Activated CD4-positive, alpha-beta T cell treated with anti-CD3 and anti-CD28 coated beads, Interleukin-2, amount 50 U/mL, for 48 hours (primary cell): ENCODE measurements around the gene COL25A1.

Experiments
- DNase-seq, 2 experiments: peaks; one replicate each; pipeline ENCODE4 v3.0.0-alpha.2; 2020

The COL25A1 gene

DNA sequence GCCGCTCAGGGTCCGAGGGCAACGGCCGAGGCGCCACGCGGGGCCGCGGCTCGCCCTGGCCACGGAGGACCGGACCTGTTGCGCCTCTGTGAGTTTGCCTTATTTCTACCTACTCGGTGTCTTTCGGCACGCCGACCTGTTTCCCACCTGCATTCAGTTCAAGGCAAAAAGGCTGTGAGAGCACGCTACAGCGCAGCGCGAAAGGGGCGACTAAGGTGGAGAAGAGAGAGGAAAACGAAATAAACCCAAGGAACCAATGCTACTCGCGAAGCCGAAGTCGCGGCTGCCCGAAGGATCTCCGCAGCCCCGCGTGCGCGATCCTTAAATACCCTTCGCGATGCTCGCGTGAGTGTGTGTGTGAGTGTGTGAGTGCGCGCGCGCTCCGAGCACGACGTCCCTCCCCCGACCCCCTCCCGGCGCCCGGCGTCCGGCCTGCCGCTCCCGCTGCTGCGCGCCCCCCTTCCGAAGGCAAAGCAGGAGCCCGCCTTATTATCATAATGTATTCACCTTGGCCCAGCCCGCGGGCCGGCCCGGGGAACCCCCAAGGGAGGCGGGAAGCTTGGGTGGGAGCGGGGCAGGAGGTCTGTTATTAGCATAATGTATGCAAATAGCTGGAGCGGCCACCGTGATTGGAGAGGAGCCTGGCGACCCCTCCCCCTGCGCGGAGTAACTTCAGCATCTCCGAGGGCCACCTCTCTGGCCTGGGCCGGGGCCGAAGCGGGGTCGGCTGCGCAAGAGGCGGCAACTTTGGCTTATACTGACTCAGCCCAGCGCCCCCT lies at the start of gene COL25A1:
Gene COL25A1, minus strand, starts transcription at position 298 of the 779 bp plus-strand sequence.
- DNase-seq, result peak; percentile 37 to 45

DNA sequence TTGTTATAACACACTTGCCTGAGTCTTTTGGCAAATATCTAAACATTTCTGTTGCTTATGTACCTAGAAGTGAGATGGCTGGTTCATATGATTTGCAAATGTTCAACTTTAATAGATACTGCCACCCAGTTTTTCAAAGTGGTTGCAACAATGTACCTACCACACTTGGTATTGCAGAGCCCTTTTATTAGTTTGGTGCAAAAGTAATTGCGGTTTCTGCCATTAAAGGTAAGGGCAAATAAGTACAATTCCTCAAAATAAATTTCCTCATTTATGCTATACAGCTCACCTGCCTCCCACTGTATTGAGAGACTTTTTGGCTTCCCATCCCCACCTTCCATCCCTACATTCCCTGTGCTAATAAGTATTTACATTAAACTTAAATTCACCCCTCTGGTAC lies 47.7 kb upstream of the COL25A1 start:
- DNase-seq, result no peak

GRCh38 chr4:109334129-109335105 lies 32.0 kb upstream of the COL25A1 start:
- no peak for DNase-seq

DNA sequence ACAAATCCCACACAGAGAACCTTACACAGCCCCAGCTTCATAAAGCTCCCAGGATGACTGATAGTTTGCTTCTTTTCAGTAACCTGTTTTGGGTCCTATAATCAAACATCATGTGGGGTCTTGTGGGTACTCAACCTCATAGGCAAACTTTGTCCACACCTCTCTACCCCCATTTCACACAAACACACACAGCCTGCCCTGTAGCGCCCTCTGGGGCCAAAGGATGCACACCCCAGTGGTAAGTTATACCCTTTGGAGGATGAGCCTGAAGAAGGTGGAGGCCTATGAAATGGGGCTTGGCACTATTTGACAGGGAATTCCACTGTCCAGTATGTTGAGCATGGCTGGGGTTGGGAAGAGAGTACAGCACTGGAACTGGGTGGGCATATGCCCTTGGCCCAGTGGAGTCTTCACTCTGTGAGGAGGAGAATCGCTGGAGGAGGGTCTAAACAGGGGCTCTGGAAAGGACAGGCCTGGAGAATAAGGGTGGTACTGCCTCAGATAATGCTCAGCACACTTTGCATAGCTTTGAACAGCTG lies 30.5 kb upstream of the COL25A1 start:
- DNase-seq, result peak; percentile 25 to 41

- DNase-seq, result no peak
These were observed 25.2 kb upstream of the COL25A1 start for GRCh38 chr4:109327641-109328040.

GRCh38 chr4:109325698-109326097 lies 23.2 kb upstream of the COL25A1 start:
- no peak for DNase-seq

DNA sequence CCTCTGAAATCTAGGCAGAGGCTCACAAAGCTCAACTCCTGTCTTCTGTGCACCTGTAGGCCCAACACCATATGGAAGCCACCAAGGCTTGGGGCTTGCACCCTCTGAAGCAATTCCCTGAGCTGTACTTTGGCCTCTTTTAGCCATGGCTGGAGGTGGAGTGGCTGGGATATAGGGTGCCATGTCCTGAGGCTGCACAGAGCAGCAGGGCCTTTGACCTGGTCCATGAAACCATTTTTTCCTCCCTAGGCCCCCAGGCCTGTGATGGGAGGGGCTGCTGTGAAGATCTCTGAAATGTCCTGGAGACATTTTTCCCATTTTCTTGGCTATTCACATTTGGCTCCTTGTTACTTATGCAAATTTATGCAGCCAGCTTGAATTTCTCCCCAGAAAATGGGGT lies 20.9 kb upstream of the COL25A1 start:
- no peak for DNase-seq

- DNase-seq, result no peak
These were observed 18.8 kb upstream of the COL25A1 start for GRCh38 chr4:109321232-109321631.

- DNase-seq, result no peak
These were observed 17.2 kb upstream of the COL25A1 start for GRCh38 chr4:109319684-109320083.

- DNase-seq, result no peak
These were observed 16.7 kb upstream of the COL25A1 start for GRCh38 chr4:109319156-109319555.

- DNase-seq, result no peak
These were observed 13.4 kb upstream of the COL25A1 start for GRCh38 chr4:109315818-109316217.

GRCh38 chr4:109315341-109315740 lies 12.9 kb upstream of the COL25A1 start:
- no peak for DNase-seq

DNA sequence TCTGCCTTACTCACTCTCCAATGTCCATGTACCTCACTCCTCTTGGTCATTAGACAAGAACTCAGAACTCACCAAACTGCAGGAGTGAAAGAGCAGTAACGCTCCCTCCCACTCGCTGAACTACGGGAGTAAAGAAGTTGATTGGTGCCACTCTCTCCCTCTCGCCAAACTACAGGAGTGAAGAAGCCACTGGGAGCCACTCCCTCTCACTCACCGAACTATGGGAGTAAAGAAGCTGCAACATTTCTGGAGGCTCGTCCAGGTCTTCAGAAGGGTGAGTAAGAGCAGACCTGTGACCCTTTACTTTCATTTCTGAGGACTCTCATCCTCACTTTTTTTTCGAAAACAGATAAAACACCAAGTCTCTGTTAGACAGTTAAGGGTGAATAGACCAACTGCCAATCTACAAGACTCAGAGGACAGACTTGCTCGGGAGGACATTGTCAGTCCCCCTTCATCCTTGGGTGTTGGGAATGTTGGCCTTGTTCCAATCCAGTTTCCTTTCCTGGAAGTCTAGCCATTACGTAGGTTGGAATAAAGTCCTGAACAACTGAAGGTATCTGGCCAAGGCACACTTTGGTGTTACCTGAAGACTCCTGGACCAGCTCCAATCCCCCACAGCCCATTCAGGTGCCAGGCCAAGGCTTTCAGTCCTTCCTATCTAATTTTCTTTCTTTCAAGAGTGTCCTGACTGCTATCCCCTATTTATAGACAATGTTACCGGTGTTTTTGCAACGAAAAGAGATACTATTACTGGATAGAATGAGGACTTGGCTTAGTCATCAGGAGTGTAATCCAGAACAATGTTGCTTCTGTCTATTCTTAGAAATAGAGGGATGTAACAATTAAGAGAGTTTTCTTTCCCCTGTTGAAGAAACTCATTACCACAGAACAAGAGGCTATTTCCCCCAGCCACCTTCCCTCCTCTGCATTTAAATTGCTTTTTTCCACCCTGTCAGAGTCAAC lies 11.0 kb upstream of the COL25A1 start:
- DNase-seq, result no peak

DNA sequence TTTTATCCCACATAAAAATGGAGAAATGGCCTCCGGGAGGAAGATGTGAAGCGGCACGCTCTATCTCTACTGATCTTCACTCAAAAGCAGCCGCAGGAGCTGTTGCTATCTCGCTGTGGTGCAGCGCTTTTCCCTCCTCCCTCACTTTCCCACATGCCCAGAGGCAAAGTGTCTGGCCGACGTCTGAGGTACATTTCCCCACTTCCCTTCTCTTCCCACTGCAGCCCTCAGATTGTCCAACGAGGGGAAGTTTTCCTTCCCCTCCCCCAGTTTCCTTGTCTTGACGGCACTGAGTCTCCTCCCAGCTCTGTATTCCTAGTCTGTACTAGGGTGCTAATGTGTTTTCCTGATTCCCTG lies 660 bp upstream of the COL25A1 start:
- DNase-seq, result peak in 1 of 2 experiments; percentile 5

DNA sequence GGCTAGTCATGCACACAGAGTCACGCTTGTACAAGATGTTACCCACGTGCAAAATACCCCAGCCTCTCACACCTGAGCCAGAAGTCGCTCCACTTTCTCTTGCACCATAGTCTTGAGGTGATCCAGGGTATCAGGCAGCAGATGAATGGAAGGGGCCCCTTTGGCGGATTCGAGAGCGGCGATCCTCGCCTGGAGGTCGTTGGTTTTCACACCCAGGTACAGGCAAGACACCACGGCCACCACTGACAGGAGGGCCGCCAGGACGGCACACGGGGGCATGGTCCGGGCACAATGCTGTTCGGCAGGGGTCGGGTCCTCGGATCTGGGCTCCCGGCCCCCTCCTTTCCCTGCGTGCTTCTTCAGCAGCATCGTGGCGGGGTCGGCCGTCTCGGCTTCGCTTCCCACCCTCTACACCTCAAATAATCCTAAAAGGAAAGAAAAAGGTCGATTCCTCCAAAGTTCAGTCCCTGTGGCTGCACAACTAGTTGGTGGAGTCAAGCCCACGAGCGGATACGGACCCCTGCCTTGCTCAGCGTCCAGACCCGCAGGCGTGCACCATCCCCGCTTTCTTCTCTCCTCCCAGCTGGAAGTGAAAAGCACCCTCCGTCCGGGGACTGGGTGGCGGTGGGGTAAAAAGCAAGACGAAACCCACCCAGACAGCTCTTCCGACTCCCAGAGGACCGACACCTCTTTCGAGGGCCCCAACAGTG lies 652 bp downstream of the COL25A1 start:
- DNase-seq, result peak in 1 of 2 experiments; percentile 4

- DNase-seq, result no peak
These were observed 4.0 kb downstream of the COL25A1 start for GRCh38 chr4:109298279-109299010.

- no peak for DNase-seq
These were observed 5.9 kb downstream of the COL25A1 start for GRCh38 chr4:109296527-109296926.

DNA sequence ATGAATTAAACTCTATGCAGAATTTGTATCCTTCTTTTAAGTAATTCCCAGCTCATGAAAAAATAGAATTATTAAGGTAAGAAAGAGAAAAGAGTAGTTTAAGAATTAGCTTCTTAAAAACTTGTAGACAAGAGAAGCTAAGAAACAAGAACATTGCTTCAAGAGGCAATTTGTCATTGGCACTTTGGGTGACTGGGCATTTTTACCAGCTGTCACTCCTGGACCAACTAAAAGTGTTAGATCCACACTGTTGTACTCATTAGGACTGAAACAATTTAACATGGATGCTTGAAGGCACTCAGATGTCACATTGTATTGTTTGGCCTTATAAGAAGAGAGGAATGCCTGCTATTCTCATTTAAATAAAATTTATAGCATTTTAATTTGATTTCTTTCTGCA lies 7.4 kb downstream of the COL25A1 start:
- DNase-seq, result no peak

- no peak for DNase-seq
These were observed 7.9 kb downstream of the COL25A1 start for GRCh38 chr4:109294468-109295020.

- peak; percentile 10 to 20 for DNase-seq
These were observed 8.5 kb downstream of the COL25A1 start for GRCh38 chr4:109294006-109294405.
